A673 (cell line): ENCODE results near the gene ZHX3. TPM values are rescaled to one million over a fixed set of nuclear protein-coding genes. Genes with fewer than 3 reads are reported as not detected.

Experiments used
- BruUV-seq: library from RNA; stranded (reverse); fragments of 400-500 nt; replicated peaks from 2 replicates; lab custom pipeline; 2021; lab: Mats Ljungman, UMichigan
- CTCF ChIA-PET: fragments of 300-600 bp; sonication (Branson Sonifier 250); formaldehyde crosslinking; loops from one replicate; lab custom pipeline; 2022; ENCODE audit warnings: antibody characterized with exemption; lab: Charles Lee
- POLR2A ChIA-PET: fragments of 300-600 bp; sonication (Branson Sonifier 250); formaldehyde crosslinking; loops from one replicate; lab custom pipeline; 2022; ENCODE audit warnings: antibody characterized with exemption; ENCODE audit not compliant: low non-redundant PET; lab: Charles Lee
- DNase-seq: peaks from one replicate; pipeline ENCODE4 v3.0.0-alpha.2; 2015; ENCODE audit warnings: low spot score
- H3K27ac ChIP-seq: fragments of 200-600 bp; sonication (generic); 2 replicates; pipeline ENCODE4 v1.5.1; 2016; ENCODE audit warnings: mixed run types, low read depth, mild to moderate bottlenecking, mixed read lengths, antibody characterized with exemption, low read length; ENCODE audit not compliant: poor library complexity, severe bottlenecking
- H3K27me3 ChIP-seq: fragments of 200-600 bp; sonication (generic); replicated peaks from 2 replicates; pipeline ENCODE4 v1.6.1; 2017; ENCODE audit warnings: mixed run types, low read depth, mild to moderate bottlenecking, mixed read lengths, antibody characterized with exemption, low read length; ENCODE audit not compliant: insufficient read depth, poor library complexity
- H3K36me3 ChIP-seq: fragments of 200-600 bp; sonication (generic); 2 replicates; pipeline ENCODE4 v1.6.1; 2016; ENCODE audit warnings: mixed run types, mild to moderate bottlenecking, mixed read lengths, antibody characterized with exemption, low read length; ENCODE audit not compliant: insufficient read depth, poor library complexity, severe bottlenecking
- H3K4me1 ChIP-seq: fragments of 200-600 bp; sonication (generic); 2 replicates; pipeline ENCODE4 v1.6.1; 2017; ENCODE audit warnings: mixed run types, mild to moderate bottlenecking, mixed read lengths, antibody characterized with exemption, low read length; ENCODE audit not compliant: insufficient read depth, poor library complexity, severe bottlenecking
- H3K4me3 ChIP-seq: fragments of 200-600 bp; sonication (generic); 2 replicates; pipeline ENCODE4 v1.5.1; 2016; ENCODE audit warnings: low read depth, mixed run types, mild to moderate bottlenecking, mixed read lengths, low read length; ENCODE audit not compliant: poor library complexity, severe bottlenecking
- H3K9me3 ChIP-seq: fragments of 200-600 bp; sonication (generic); 2 replicates; pipeline ENCODE4 v1.6.1; 2016; ENCODE audit warnings: mixed run types, low read depth, mild to moderate bottlenecking, mixed read lengths, antibody characterized with exemption, low read length; ENCODE audit not compliant: poor library complexity, severe bottlenecking
- CTCF ChIP-seq: fragments of 300-800, 200-600 bp; sonication (generic); conservative IDR thresholded peaks from 2 replicates; pipeline ENCODE4 v1.5.1; 2017; ENCODE audit warnings: low read depth, mild to moderate bottlenecking, antibody characterized with exemption, low read length, moderate library complexity, mixed read lengths
- EZH2 ChIP-seq: fragments of 200-600 bp; sonication (generic); IDR thresholded peaks from 2 replicates; pipeline ENCODE4 v1.6.1; 2017; ENCODE audit warnings: borderline replicate concordance, low read depth, mild to moderate bottlenecking, mixed read lengths, antibody characterized with exemption, low read length; ENCODE audit not compliant: poor library complexity, severe bottlenecking
- intact Hi-C: fragments of 100-400 bp; cut with micrococcal nuclease; formaldehyde crosslinking; loops from one replicate; pipeline ENCODE4 v1.10.0; 2022; ENCODE audit not compliant: unreplicated experiment
- total RNA-seq: library from RNA; stranded (reverse); gene quantifications from 2 replicates; pipeline ENCODE4 v1.2.3, GENCODE V29; 2021

Gene ZHX3
- total RNA-seq, 1 experiment from 2014 or later: 14.0 TPM

GRCh38 chr20:41272339-41272738 lies 45.2 kb downstream of the ZHX3 start:
- ChIA-PET POLR2A (no interaction called here), CTCF (no interaction called here)
- Histone ChIP-seq H3K27me3 (no peaks in the 10 kb centered on the region), H3K27ac (no peak overlapping the region), H3K4me1 (no peaks in the 10 kb centered on the region), H3K4me3 (no peak overlapping the region), H3K9me3 (no peaks in the 10 kb centered on the region), H3K36me3 (no peaks in the 10 kb centered on the region)
- BruUV-seq: no TSS peak
- intact Hi-C loops: no loop called here
- no peak for DNase-seq
- TF ChIP-seq EZH2 (no peak), CTCF (no peak)

DNA sequence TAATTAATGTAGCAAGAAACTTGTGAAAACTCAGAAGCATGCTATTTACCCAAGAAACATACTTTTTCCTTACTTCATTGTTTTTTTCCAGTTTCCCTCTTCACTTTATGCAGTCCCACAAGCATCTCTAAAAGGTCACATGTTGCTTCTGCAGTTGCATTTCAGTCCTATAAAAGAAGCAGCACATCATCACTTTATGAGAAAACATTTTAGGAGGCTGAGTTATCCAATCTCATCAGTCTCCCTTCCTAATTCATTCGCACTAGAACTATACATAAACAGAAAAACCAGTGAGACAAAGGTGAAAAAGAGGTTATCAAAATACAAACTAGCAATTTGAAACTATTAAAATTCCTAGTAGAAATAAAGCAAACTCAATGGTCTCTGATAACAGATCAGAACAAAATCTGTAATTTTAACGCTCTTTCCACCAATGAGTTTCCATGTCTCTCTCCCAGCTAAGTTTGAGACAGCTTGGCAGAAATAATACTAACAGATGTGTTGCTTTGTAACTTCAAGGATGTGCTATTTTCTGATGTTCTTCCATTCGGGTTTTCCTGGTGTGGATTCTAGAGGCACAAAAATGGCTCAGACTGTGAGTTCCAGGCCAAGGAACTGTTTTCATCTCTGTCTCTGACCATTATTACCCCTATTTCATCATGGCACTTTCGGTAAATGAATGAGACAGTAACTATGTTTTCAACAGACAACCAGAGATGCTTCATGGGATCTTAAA lies 48.4 kb downstream of the ZHX3 start:
- no peak for DNase-seq
- intact Hi-C loops: no loop called here
- H3K9me3 ChIP-seq: no peaks in the 10 kb centered on the region
- H3K27ac ChIP-seq: no peak overlapping the region
- TF ChIP-seq CTCF: no peak
- no peak for TF ChIP-seq EZH2
- no peaks in the 10 kb centered on the region for H3K36me3 ChIP-seq
- ChIA-PET CTCF (no interaction called here), POLR2A (no interaction called here)
- no peak overlapping the region for H3K4me3 ChIP-seq
- no peaks in the 10 kb centered on the region for H3K27me3 ChIP-seq
- no TSS peak for BruUV-seq
- H3K4me1 ChIP-seq: no peaks in the 10 kb centered on the region

DNA sequence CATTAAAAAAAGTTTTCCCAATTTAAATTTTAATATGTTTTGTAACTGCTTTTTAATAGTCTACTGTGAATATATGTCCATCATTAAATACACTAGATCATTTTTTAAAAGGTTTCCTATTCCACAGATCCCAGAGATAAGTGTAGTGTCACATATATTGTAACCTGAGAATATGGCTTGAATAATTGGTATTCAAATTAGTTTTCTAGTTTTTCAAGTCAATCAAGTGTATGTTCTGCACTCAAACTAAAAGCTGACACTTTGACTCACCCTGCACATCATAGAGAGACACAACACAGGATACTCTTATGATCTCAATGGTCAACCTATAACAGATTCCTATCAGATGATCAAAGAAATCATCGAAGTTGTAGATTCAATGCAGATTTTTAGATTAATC lies 49.1 kb downstream of the ZHX3 start:
- no peak for DNase-seq
- ChIA-PET POLR2A (no interaction called here), CTCF (no interaction called here)
- TF ChIP-seq EZH2: no peak
- TF ChIP-seq CTCF: no peak
- no peak overlapping the region for H3K4me3 ChIP-seq
- no peaks in the 10 kb centered on the region for H3K36me3 ChIP-seq
- H3K27ac ChIP-seq: no peak overlapping the region
- H3K27me3 ChIP-seq: no peaks in the 10 kb centered on the region
- intact Hi-C loops: no loop called here
- H3K4me1 ChIP-seq: no peaks in the 10 kb centered on the region
- no TSS peak for BruUV-seq
- no peaks in the 10 kb centered on the region for H3K9me3 ChIP-seq
